ENCODE data around the gene PCBP3.

The PCBP3 gene

GRCh38 chr21:45918011-45918410 lies 274.5 kb downstream of the PCBP3 start:
- DNase-seq: no peak

GRCh38 chr21:45918835-45919447 lies 275.4 kb downstream of the PCBP3 start:
- no peak for DNase-seq

GRCh38 chr21:45919593-45919992 lies 276.1 kb downstream of the PCBP3 start:
- no peak for DNase-seq

- DNase-seq: no peak
Measured at GRCh38 chr21:45920824-45921600, 277.5 kb downstream of the PCBP3 start.

- DNase-seq: no peak
Measured at GRCh38 chr21:45921917-45922316, 278.4 kb downstream of the PCBP3 start.

- no peak for DNase-seq
Measured at GRCh38 chr21:45922648-45923047, 279.1 kb downstream of the PCBP3 start.

- DNase-seq: peak; percentile 87
Measured at GRCh38 chr21:45923146-45923545, 279.6 kb downstream of the PCBP3 start.

GRCh38 chr21:45926281-45926680 lies 282.8 kb downstream of the PCBP3 start:
- DNase-seq: no peak

- DNase-seq: no peak
Measured at GRCh38 chr21:45927032-45927431, 283.5 kb downstream of the PCBP3 start.

- DNase-seq: no peak
Measured at GRCh38 chr21:45927851-45928850, 284.6 kb downstream of the PCBP3 start.

- DNase-seq: no peak
Measured at GRCh38 chr21:45929449-45929848, 285.9 kb downstream of the PCBP3 start.

GRCh38 chr21:45930231-45930760 lies 286.8 kb downstream of the PCBP3 start:
- DNase-seq: no peak

- no peak for DNase-seq
Measured at GRCh38 chr21:45930792-45931191, 287.3 kb downstream of the PCBP3 start.

GRCh38 chr21:45931397-45931969 lies 288.0 kb downstream of the PCBP3 start:
- no peak for DNase-seq

- DNase-seq: no peak
Measured at GRCh38 chr21:45932922-45933502, 289.5 kb downstream of the PCBP3 start.

- DNase-seq: no peak
Measured at GRCh38 chr21:45934085-45934484, 290.6 kb downstream of the PCBP3 start.

GRCh38 chr21:45934554-45934953 lies 291.0 kb downstream of the PCBP3 start:
- DNase-seq: no peak

GRCh38 chr21:45935628-45936027 lies 292.1 kb downstream of the PCBP3 start:
- no peak for DNase-seq

- DNase-seq: no peak
Measured at GRCh38 chr21:45937721-45938452, 294.4 kb downstream of the PCBP3 start.

GRCh38 chr21:45938453-45938755 lies 294.9 kb downstream of the PCBP3 start:
- no peak for DNase-seq

GRCh38 chr21:45938811-45939520 lies 295.4 kb downstream of the PCBP3 start:
- no peak for DNase-seq

Measured in retina (tissue), 1 donor.